Keratinocyte (primary cell): Measurements from ENCODE around the gene CDH18. TPM values are rescaled to one million over a fixed set of nuclear protein-coding genes. Genes with fewer than 3 reads are reported as not detected.
A peak's percentile ranks its signal among the peaks of the same experiment; 100 is the strongest.

Experiments
- DNase-seq: peaks from one replicate; pipeline ENCODE4 v3.0.0-alpha.2; 2011; ENCODE audit warnings: low read depth, missing footprints, low spot score
- FAIRE-seq: peaks from 2 replicates; lab custom pipeline; 2011; peaks lifted over from hg19 to GRCh38; lab: Jason Lieb, UNC
- H2AFZ ChIP-seq: 2 replicates; pipeline ENCODE4 v1.6.0; 2012; ENCODE audit warnings: low read length, control low read depth, inconsistent platforms; ENCODE audit not compliant: control insufficient read depth
- H3K27ac ChIP-seq: 2 replicates; pipeline ENCODE4 v1.5.1; 2011; ENCODE audit warnings: low read length; ENCODE audit not compliant: control insufficient read depth, insufficient read depth
- H3K27me3 ChIP-seq: 3 replicates; pipeline ENCODE4 v1.6.0; 2011; ENCODE audit warnings: low read length; ENCODE audit not compliant: control insufficient read depth, insufficient read depth; ENCODE audit errors: extremely low read depth
- H3K36me3 ChIP-seq, 2 experiments: 2 replicates in 1 of 2; 3 replicates in 1 of 2; pipeline ENCODE4 v1.5.1; 2011; ENCODE audit warnings: low read length in 2 of 2, mild to moderate bottlenecking in 1 of 2; ENCODE audit not compliant: control insufficient read depth in 2 of 2, insufficient read depth in 2 of 2; ENCODE audit errors: extremely low read depth in 1 of 2
- H3K4me1 ChIP-seq: 3 replicates; pipeline ENCODE4 v1.5.1; 2011; ENCODE audit warnings: low read length; ENCODE audit not compliant: control insufficient read depth, insufficient read depth; ENCODE audit errors: extremely low read depth
- H3K4me2 ChIP-seq: 3 replicates; pipeline ENCODE4 v1.6.0; 2011; ENCODE audit warnings: low read depth, low read length; ENCODE audit not compliant: control insufficient read depth, insufficient read depth; ENCODE audit errors: extremely low read depth
- H3K4me3 ChIP-seq, 3 experiments: fragments of 200-600 bp in 1 of 3; sonication (generic) in 1 of 3; 2 replicates in 2 of 3; 3 replicates in 1 of 3; pipeline ENCODE4 v1.5.1; 2011 to 2016; ENCODE audit warnings: low read length in 3 of 3, mild to moderate bottlenecking in 3 of 3, control low read depth in 2 of 3, inconsistent platforms in 1 of 3, low read depth in 1 of 3, mixed read lengths in 1 of 3, mixed run types in 1 of 3, moderate library complexity in 1 of 3; ENCODE audit not compliant: control insufficient read depth in 2 of 3, insufficient read depth in 2 of 3; ENCODE audit errors: extremely low read depth in 1 of 3
- H3K79me2 ChIP-seq: 2 replicates; pipeline ENCODE4 v1.6.0; 2012; ENCODE audit warnings: low read length; ENCODE audit not compliant: control insufficient read depth, insufficient read depth
- H3K9ac ChIP-seq: 3 replicates; pipeline ENCODE4 v1.6.0; 2011; ENCODE audit warnings: low read length; ENCODE audit not compliant: control insufficient read depth, insufficient read depth; ENCODE audit errors: extremely low read depth
- H3K9me1 ChIP-seq: 3 replicates; pipeline ENCODE4 v1.6.0; 2011; ENCODE audit warnings: low read length; ENCODE audit not compliant: control insufficient read depth, insufficient read depth; ENCODE audit errors: extremely low read depth
- H3K9me3 ChIP-seq: 2 replicates; pipeline ENCODE4 v1.5.1; 2012; ENCODE audit warnings: low read depth, low read length; ENCODE audit not compliant: control insufficient read depth
- H4K20me1 ChIP-seq: 3 replicates; pipeline ENCODE4 v1.6.0; 2011; ENCODE audit warnings: low read length; ENCODE audit not compliant: control insufficient read depth, insufficient read depth; ENCODE audit errors: extremely low read depth
- CTCF ChIP-seq, 3 experiments: IDR thresholded peaks in 1 of 3; conservative IDR thresholded peaks in 1 of 3; optimal IDR thresholded peaks in 1 of 3; 2 replicates in 2 of 3; 3 replicates in 1 of 3; pipeline versions ENCODE3 to v1.5.1; 2011; ENCODE audit warnings: low read length in 3 of 3, mild to moderate bottlenecking in 3 of 3, moderate library complexity in 2 of 3, control low read depth in 1 of 3, inconsistent platforms in 1 of 3; ENCODE audit not compliant: insufficient read depth in 2 of 3; ENCODE audit errors: extremely low read depth in 1 of 3
- EZH2 ChIP-seq: IDR thresholded peaks from one replicate; pipeline ENCODE4 v1.6.1; 2012; ENCODE audit warnings: inconsistent platforms, mild to moderate bottlenecking, low read length, moderate library complexity
- dilution Hi-C: fragments of 300-500 bp; cut with MboI; formaldehyde crosslinking; loops from one replicate; pipeline ENCODE4 v1.7.0; 2020; ENCODE audit warnings: low sequenced_read_pairs; ENCODE audit not compliant: extremely low pct_ligation_motif_present
- polyA plus RNA-seq, 5 experiments: library from polyadenylated mRNA; depleted of rRNA in 3 of 5; stranded (reverse) in 3 of 5; stranded (forward) in 1 of 5; unstranded in 1 of 5; fragments of >200 nt; gene quantifications; 1 replicate in 1 of 5; 2 replicates in 3 of 5; 3 replicates in 1 of 5; pipeline versions ENCODE4 v1.2.1 to v1.2.3, GENCODE V29; 2011 to 2012; ENCODE audit warnings: missing spikeins in 2 of 5, low read depth in 1 of 5, low replicate concordance in 1 of 5

CDH18 gene
- polyA plus RNA-seq, 1 donor (not counting 4 experiments of a cell fraction or from before 2014, with no cell fraction given): 0.41 TPM

GRCh38 chr5:19492861-19493260 is 495.1 kb downstream of the CDH18 start:
- DNase-seq (no peak), FAIRE-seq (no peak)

GRCh38 chr5:19488786-19489185 is 499.2 kb downstream of the CDH18 start:
- Histone ChIP-seq H3K27ac (no peak overlapping the region), H3K4me1 (no peaks in the 10 kb centered on the region), H3K36me3 (no peaks in the 10 kb centered on the region), H3K27me3 (no peaks in the 10 kb centered on the region), H3K9me3 (no peaks in the 10 kb centered on the region), H3K9me1 (no peaks in the 10 kb centered on the region), H3K4me3 (no peak overlapping the region), H2AFZ (no peak overlapping the region), H3K4me2 (no peak overlapping the region), H3K9ac (no peak overlapping the region), H4K20me1 (no peaks in the 10 kb centered on the region), H3K79me2 (no peaks in the 10 kb centered on the region)
- FAIRE-seq (no peak), DNase-seq (no peak)
- dilution Hi-C loops: no loop called here
- TF ChIP-seq CTCF (optimal IDR thresholded peaks at IDR 0.05 in 1 of 3, IDR thresholded peaks at IDR 0.05 in 1 of 3, conservative IDR thresholded peaks at IDR 0.05 in 1 of 3; ENCODE audit: extremely low read depth in 1 of 3, insufficient read depth in 2 of 3, low read length in 3 of 3) (no peak), EZH2 (no peak)

More at GRCh38 chr5:19492861-19493260, 495.1 kb downstream of the CDH18 start:
- H3K9me1 ChIP-seq: no peaks in the 10 kb centered on the region
- H3K36me3 ChIP-seq: no peaks in the 10 kb centered on the region
- no peak overlapping the region for H3K4me3 ChIP-seq
- no peaks in the 10 kb centered on the region for H3K9me3 ChIP-seq
- H3K4me1 ChIP-seq: no peaks in the 10 kb centered on the region
- H3K79me2 ChIP-seq: no peaks in the 10 kb centered on the region
- dilution Hi-C loops: no loop called here
- no peak overlapping the region for H3K27ac ChIP-seq
- TF ChIP-seq EZH2 (no peak), CTCF (optimal IDR thresholded peaks at IDR 0.05 in 1 of 3, IDR thresholded peaks at IDR 0.05 in 1 of 3, conservative IDR thresholded peaks at IDR 0.05 in 1 of 3; ENCODE audit: extremely low read depth in 1 of 3, insufficient read depth in 2 of 3, low read length in 3 of 3) (no peak)
- H4K20me1 ChIP-seq: no peaks in the 10 kb centered on the region
- no peaks in the 10 kb centered on the region for H3K27me3 ChIP-seq
- no peak overlapping the region for H3K9ac ChIP-seq
- peak overlapping the region; percentile 23 for H2AFZ ChIP-seq
- H3K4me2 ChIP-seq: no peak overlapping the region
